DOHH2 (cell line): ENCODE measurements around the gene GRID1.

Experiments used
- CTCF ChIP-seq: fragments of 200-600 bp; sonication (generic); IDR thresholded peaks from one replicate; pipeline ENCODE4 v1.5.1; 2014; ENCODE audit warnings: antibody characterized with exemption, mild to moderate bottlenecking, low read depth, low read length; ENCODE audit not compliant: poor library complexity, severe bottlenecking
- EZH2phosphoT487 ChIP-seq: fragments of 200-600 bp; sonication (generic); IDR thresholded peaks from 2 replicates; pipeline ENCODE4 v1.6.1; 2017; ENCODE audit warnings: borderline replicate concordance, mild to moderate bottlenecking, antibody characterized with exemption, low read length, moderate library complexity, mixed read lengths

GRCh38 chr10:85914720-85915119 is 451.9 kb downstream of the GRID1 start:
- TF ChIP-seq CTCF (no peak), EZH2phosphoT487 (no peak)
